GM10248 (cell line): ENCODE data around the gene LAIR1.
"Not testable (repeated sequence)": the region's sequence is repeated elsewhere in the genome, so short reads cannot be mapped to it uniquely, and the experiment has no call there.

Source experiments
- CTCF ChIA-PET: fragments of 300-600 bp; sonication (Branson Sonifier 250); formaldehyde crosslinking; extraction: SDS; loops from one replicate; lab custom pipeline; 2021; ENCODE audit warnings: antibody characterized with exemption; lab: Yijun Ruan, JAX
- POLR2A ChIA-PET: fragments of 350-650 bp; sonication (Branson Sonifier 250); formaldehyde crosslinking; extraction: SDS; loops from one replicate; lab custom pipeline; 2020; ENCODE audit warnings: antibody characterized with exemption; lab: Yijun Ruan, JAX
- DNase-seq: peaks from one replicate; pipeline ENCODE4 v3.0.0; 2012; ENCODE audit errors: extremely low spot score
- CTCF ChIP-seq: IDR thresholded peaks from 2 replicates; pipeline ENCODE4 v1.5.1; 2012; ENCODE audit warnings: mild to moderate bottlenecking, low read depth; ENCODE audit errors: extremely low read depth, missing control alignments, control extremely low read depth

The LAIR1 gene

GRCh38 chr19:54369082-54369687 lies 4.5 kb upstream of the LAIR1 start:
- DNase-seq = no peak
- CTCF ChIA-PET = interaction anchor here (4.0 kb wide), 1 partner anchor 22 kb away, joined by 15 read pairs; no protein-coding TSS in a partner anchor
- TF ChIP-seq CTCF = no peak
- POLR2A ChIA-PET = no interaction called here

DNA sequence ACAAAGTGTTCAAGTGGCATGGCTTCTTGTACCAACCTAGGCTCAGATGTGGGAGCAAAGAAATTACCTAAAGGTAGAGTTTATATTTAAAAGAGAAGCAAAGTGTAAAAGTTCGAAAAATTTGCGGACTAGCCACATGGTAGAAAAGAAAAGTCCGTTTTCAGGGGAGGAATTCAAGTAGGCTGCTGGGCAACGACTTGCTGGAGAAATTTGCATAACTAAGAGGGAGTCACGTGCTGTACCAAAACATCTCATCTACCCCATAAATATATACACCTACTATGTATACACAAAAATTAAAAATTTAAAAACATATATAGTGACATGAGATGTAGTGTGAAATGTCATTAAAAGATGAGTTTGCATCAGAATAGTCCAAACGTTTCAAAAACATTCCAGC lies 2.1 kb upstream of the LAIR1 start:
- TF ChIP-seq CTCF = no peak
- no peak for DNase-seq
- ChIA-PET CTCF (interaction anchor here (1.2 to 4.0 kb wide), 2 partner anchors 25 to 39 kb away, joined by 3 to 15 read pairs; no protein-coding TSS in a partner anchor), POLR2A (interaction anchor here (0.7 kb wide), 1 partner anchor 714 kb away, joined by 6 read pairs; no protein-coding TSS in a partner anchor)

GRCh38 chr19:54365798-54366197 lies 1.1 kb upstream of the LAIR1 start:
- DNase-seq, POLR2A ChIA-PET: not testable (repeated sequence)
- CTCF ChIA-PET = interaction anchor here (2.2 kb wide), 1 partner anchor 25 kb away, joined by 11 read pairs; no protein-coding TSS in a partner anchor

GRCh38 chr19:54361680-54362422 lies 2.9 kb downstream of the LAIR1 start:
- DNase-seq, CTCF ChIA-PET, POLR2A ChIA-PET: not testable (repeated sequence)

DNA sequence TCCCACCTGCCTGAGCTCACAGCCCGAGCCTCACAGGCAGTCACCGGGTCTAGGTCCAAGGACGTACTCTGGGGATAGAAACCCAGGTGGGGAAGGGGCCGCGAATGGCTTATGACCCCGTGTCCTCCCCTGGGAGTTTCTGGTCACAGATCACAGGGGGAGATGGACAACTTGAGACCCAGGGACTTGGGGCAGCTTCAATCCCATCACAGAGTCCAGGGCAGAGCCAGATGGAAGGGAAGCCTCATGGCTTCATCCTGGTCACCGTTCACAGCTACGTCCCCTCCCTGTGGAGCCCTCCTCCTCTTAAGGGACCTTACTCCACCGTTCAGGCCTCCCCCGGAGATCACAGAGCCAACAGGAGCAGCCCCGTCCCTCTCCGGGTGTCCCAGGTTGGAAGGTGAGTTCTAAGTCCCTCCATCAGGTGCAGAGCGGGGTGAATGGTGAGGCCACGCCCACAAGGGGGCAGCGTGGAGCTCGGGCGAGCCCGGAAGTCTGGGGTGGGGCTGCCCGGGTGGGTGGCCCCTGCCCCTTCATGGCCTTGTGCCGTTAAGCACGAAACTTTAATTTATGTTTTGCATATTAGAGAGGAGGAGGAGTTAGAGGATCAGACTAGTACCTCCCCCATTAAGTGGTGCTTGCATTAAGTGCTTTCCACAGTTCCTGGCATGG lies 5.4 kb downstream of the LAIR1 start:
- POLR2A ChIA-PET, DNase-seq, CTCF ChIA-PET: not testable (repeated sequence)
- peak; percentile 40 for TF ChIP-seq CTCF

- TF ChIP-seq CTCF = no peak
- CTCF ChIA-PET = interaction anchor here (1.2 to 4.1 kb wide), 2 partner anchors 33 to 34 kb away, joined by 3 to 31 read pairs; no protein-coding TSS in a partner anchor
- POLR2A ChIA-PET = no interaction called here
- no peak for DNase-seq
Observed at GRCh38 chr19:54357381-54357780, 7.3 kb downstream of the LAIR1 start.

DNA sequence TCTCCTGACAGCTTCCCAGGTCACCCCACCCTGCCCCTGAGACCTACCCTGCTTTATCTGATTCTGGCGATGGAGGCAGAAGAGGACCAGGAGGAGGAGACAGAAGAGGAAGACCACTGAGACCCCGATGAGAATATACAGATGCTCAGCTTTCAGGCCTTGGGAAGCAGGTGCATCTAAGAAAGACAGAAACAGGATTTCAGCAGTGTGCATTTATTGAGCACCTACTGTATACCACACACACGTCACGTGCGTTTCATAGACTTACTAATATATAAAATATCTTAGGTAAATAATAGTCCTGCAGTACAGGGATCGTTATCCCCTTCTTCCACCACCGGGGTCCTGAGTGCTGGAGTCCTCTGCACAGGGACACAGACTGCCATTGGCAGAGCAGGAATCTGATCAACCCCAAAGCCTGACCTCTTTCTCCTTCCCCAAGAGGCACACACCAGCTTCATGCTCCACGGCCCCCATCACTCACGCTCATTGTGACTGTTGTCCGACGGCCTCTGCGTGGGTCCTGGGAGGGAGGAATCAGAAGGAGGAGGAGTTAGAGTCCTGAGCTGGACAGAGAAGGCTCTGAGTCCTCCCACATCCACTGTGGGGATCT lies 8.2 kb downstream of the LAIR1 start:
- ChIA-PET CTCF (interaction anchor here (0.9 to 4.1 kb wide), 3 partner anchors 12 to 35 kb away, joined by 3 to 31 read pairs (median 3); no protein-coding TSS in a partner anchor), POLR2A (no interaction called here)
- TF ChIP-seq CTCF = no peak
- DNase-seq = no peak
